GM12878 (cell line): Measurements from ENCODE around the gene URAD. TPM values are rescaled to one million over a fixed set of nuclear protein-coding genes. Genes with fewer than 3 reads are reported as not detected.
A peak's percentile ranks its signal among the peaks of the same experiment; 100 is the strongest.

Experiments used
- ASH2L ChIP-seq: fragments of 300-600, 200-600 bp; sonication (generic); IDR thresholded peaks from 2 replicates; pipeline ENCODE4 v1.6.1; 2017; ENCODE audit warnings: low read depth, mild to moderate bottlenecking, borderline replicate concordance
- EGR1 ChIP-seq, 2 experiments: IDR thresholded peaks; 1 replicate in 1 of 2; 2 replicates in 1 of 2; pipeline ENCODE4 v1.6.1; 2011 to 2012; ENCODE audit warnings: low read depth in 2 of 2, low read length in 2 of 2, borderline replicate concordance in 1 of 2, mild to moderate bottlenecking in 1 of 2, moderate library complexity in 1 of 2
- ELK1 ChIP-seq: IDR thresholded peaks from 2 replicates; pipeline ENCODE4 v1.6.1; 2012; ENCODE audit warnings: low read depth, low read length, improper control_type of control experiment
- IKZF2 ChIP-seq, 2 experiments: fragments of 450-650 bp; IDR thresholded peaks; 2 replicates each; pipeline ENCODE4 v1.6.1; 2017; ENCODE audit warnings: mild to moderate bottlenecking in 2 of 2, moderate library complexity in 2 of 2
- RB1 ChIP-seq: fragments of 450-650 bp; formaldehyde crosslinking; IDR thresholded peaks from 2 replicates; pipeline ENCODE4 v1.6.1; 2017; ENCODE audit warnings: mild to moderate bottlenecking, borderline replicate concordance
- SMC3 ChIP-seq: IDR thresholded peaks from 2 replicates; pipeline ENCODE4 v1.6.1; 2011; ENCODE audit warnings: low read length, improper control_type of control experiment, borderline replicate concordance
- TARDBP ChIP-seq: IDR thresholded peaks from 2 replicates; pipeline ENCODE4 v1.6.1; 2016; ENCODE audit warnings: borderline replicate concordance
- YY1 ChIP-seq: IDR thresholded peaks from 2 replicates; pipeline ENCODE4 v1.6.1; 2011; ENCODE audit warnings: low read depth, mild to moderate bottlenecking, low read length
- polyA plus RNA-seq, 11 experiments: library from polyadenylated mRNA; depleted of rRNA in 4 of 11; unstranded in 6 of 11; stranded (reverse) in 5 of 11; fragments of >200 nt; fragmentation: Nextera tagmentation in 4 of 11; fragmentation: Illumina TruSeq in 1 of 11; extraction: Ambion mirVana in 4 of 11; extraction: Trizol in 1 of 11; gene quantifications; 1 replicate in 1 of 11; 2 replicates in 10 of 11; pipeline versions ENCODE4 v1.2.1 to v1.2.3, GENCODE V29; 2011 to 2016; ENCODE audit warnings: inconsistent platforms in 2 of 11, missing spikeins in 2 of 11, low read depth in 1 of 11
- total RNA-seq, 4 experiments: library from RNA; depleted of rRNA in 3 of 4; stranded (reverse); fragments of >200 nt in 3 of 4; fragmentation: Illumina TruSeq in 1 of 4; extraction: Trizol in 1 of 4; gene quantifications; 2 replicates each; pipeline versions ENCODE4 v1.2.1 to v1.2.3, GENCODE V29; 2013 to 2021
- TF ChIP-seq, protein P1 (sequence below): fragments of 450-650 bp; IDR thresholded peaks from 2 replicates; pipeline ENCODE4 v1.6.1; 2017; ENCODE audit warnings: mild to moderate bottlenecking, moderate library complexity
- TF ChIP-seq, protein P2 (sequence below): IDR thresholded peaks from 2 replicates; pipeline ENCODE4 v1.6.1; 2012; ENCODE audit warnings: low read depth, low read length, improper control_type of control experiment
- TF ChIP-seq, protein P3 (sequence below), 3 experiments: IDR thresholded peaks in 2 of 3; conservative IDR thresholded peaks in 1 of 3; 2 replicates each; pipeline ENCODE4 v1.5.1; 2011; ENCODE audit warnings: low read depth in 3 of 3, low read length in 3 of 3, mild to moderate bottlenecking in 3 of 3, control low read depth in 2 of 3, moderate library complexity in 2 of 3, inconsistent platforms in 1 of 3, mixed read lengths in 1 of 3; ENCODE audit not compliant: control insufficient read depth in 2 of 3, insufficient read depth in 1 of 3; ENCODE audit errors: extremely low read depth in 1 of 3

Gene URAD
- total and polyA plus RNA-seq, 10 of the 15 experiments (the other 5 are each of a cell fraction or from before 2014, with no cell fraction given), result not detected

DNA sequence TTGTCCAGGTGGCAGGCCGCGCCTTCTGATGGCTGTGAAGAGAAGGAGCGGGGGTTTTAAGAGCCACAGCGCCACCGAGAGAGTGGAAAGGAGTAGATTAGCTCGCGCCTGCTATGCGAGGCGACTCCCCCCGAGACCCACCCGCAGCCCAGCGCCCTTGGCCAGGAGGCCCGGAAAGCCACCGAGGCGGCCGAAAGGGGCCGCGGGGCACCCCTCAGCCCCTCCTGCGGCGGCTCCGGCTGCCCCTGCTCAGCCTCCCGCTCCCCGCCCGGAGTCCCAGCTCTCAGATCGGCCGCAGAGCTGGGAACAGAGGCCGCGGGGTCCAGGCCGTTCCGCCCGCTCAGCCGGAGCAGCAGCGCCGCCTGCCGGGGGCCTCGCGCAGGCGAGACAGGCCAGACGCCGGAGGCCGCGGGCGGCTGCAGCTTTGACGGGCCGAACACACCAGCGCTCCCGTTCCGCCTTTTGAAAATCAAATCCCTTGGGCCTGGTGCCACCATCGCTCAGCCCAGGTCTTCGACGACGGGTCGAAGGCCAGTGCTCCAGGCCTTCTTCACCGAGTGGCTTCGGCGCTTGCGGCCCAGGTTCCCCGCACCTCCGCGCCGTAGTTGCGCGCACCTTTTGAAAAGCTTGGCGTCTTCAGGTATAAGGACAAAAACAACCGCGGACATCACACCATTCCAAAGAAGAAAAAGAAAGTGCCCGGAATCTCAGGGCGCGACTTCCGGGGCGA is 34.7 kb downstream of the URAD start (continued):
- TF ChIP-seq EGR1 (IDR thresholded peaks at IDR 0.05; ENCODE audit: borderline replicate concordance in 1 of 2, low read depth in 2 of 2, low read length in 2 of 2), result 0 out of 3 replicates have a peak, but pooled peaks of 1 of the 2 experiments have one; percentile 10
- peak; percentile 34; the same call in 1 of the 2 replicates for TF ChIP-seq RB1
- TF ChIP-seq SMC3, result peak; percentile 58
- TF ChIP-seq YY1, result peak; percentile 68
- 0 out of 4 replicates have a peak, but pooled peaks of 1 of the 2 experiments have one; percentile 4 for TF ChIP-seq IKZF2 (IDR thresholded peaks at IDR 0.05)
- TF ChIP-seq, protein P1, sequence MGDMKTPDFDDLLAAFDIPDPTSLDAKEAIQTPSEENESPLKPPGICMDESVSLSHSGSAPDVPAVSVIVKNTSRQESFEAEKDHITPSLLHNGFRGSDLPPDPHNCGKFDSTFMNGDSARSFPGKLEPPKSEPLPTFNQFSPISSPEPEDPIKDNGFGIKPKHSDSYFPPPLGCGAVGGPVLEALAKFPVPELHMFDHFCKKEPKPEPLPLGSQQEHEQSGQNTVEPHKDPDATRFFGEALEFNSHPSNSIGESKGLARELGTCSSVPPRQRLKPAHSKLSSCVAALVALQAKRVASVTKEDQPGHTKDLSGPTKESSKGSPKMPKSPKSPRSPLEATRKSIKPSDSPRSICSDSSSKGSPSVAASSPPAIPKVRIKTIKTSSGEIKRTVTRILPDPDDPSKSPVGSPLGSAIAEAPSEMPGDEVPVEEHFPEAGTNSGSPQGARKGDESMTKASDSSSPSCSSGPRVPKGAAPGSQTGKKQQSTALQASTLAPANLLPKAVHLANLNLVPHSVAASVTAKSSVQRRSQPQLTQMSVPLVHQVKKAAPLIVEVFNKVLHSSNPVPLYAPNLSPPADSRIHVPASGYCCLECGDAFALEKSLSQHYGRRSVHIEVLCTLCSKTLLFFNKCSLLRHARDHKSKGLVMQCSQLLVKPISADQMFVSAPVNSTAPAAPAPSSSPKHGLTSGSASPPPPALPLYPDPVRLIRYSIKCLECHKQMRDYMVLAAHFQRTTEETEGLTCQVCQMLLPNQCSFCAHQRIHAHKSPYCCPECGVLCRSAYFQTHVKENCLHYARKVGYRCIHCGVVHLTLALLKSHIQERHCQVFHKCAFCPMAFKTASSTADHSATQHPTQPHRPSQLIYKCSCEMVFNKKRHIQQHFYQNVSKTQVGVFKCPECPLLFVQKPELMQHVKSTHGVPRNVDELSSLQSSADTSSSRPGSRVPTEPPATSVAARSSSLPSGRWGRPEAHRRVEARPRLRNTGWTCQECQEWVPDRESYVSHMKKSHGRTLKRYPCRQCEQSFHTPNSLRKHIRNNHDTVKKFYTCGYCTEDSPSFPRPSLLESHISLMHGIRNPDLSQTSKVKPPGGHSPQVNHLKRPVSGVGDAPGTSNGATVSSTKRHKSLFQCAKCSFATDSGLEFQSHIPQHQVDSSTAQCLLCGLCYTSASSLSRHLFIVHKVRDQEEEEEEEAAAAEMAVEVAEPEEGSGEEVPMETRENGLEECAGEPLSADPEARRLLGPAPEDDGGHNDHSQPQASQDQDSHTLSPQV, result peak; percentile 32; the same call in 1 of the 2 replicates
- TF ChIP-seq, protein P2, sequence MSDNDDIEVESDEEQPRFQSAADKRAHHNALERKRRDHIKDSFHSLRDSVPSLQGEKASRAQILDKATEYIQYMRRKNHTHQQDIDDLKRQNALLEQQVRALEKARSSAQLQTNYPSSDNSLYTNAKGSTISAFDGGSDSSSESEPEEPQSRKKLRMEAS, result no peak
- TF ChIP-seq, protein P3, sequence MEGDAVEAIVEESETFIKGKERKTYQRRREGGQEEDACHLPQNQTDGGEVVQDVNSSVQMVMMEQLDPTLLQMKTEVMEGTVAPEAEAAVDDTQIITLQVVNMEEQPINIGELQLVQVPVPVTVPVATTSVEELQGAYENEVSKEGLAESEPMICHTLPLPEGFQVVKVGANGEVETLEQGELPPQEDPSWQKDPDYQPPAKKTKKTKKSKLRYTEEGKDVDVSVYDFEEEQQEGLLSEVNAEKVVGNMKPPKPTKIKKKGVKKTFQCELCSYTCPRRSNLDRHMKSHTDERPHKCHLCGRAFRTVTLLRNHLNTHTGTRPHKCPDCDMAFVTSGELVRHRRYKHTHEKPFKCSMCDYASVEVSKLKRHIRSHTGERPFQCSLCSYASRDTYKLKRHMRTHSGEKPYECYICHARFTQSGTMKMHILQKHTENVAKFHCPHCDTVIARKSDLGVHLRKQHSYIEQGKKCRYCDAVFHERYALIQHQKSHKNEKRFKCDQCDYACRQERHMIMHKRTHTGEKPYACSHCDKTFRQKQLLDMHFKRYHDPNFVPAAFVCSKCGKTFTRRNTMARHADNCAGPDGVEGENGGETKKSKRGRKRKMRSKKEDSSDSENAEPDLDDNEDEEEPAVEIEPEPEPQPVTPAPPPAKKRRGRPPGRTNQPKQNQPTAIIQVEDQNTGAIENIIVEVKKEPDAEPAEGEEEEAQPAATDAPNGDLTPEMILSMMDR (IDR thresholded peaks at IDR 0.05 in 2 of 3, conservative IDR thresholded peaks at IDR 0.05 in 1 of 3; ENCODE audit: control insufficient read depth in 2 of 3, extremely low read depth in 1 of 3, insufficient read depth in 1 of 3, low read depth in 3 of 3, low read length in 3 of 3), result peak; percentile 81 to 88 (median 85)
- TF ChIP-seq ASH2L, result no peak
- TF ChIP-seq ELK1, result no peak
- TF ChIP-seq TARDBP, result peak; percentile 46; the same call in 1 of the 2 replicates
